Measurements from ENCODE around the gene USP32. TPM values are rescaled to one million over a fixed set of nuclear protein-coding genes. Genes with fewer than 3 reads are reported as not detected.

The USP32 gene
- total and polyA plus RNA-seq, 2 donors (not counting 1 experiment from before 2014, with no cell fraction given), result 7.7 to 48.8 TPM

GRCh38 chr17:60149691-60150582 lies 242.0 kb downstream of the USP32 start, which contains the start of gene CA4:
CA4 (plus strand) TSS chr17:60149973; CDS start chr17:60150035, 62 bp downstream.
- no peaks in the 10 kb centered on the region for H3K36me3 ChIP-seq (replicated peaks in 1 of 2; ENCODE audit: control extremely low read depth in 1 of 2, control insufficient read depth in 1 of 2, extremely low read depth in 1 of 2, insufficient read depth in 2 of 2, low read length in 1 of 2)
- 6% methylated on average over 74 of the region's 81 CpGs for WGBS (ENCODE audit: insufficient coverage)
- H3K79me2 ChIP-seq (ENCODE audit: control insufficient read depth, insufficient read depth, low read length), result no peaks in the 10 kb centered on the region
- no peak for TF ChIP-seq CTCF (IDR thresholded peaks at IDR 0.05)
- peak; percentile 36 for TF ChIP-seq EZH2 (IDR thresholded peaks at IDR 0.05; ENCODE audit: borderline replicate concordance, insufficient read depth, low read depth, low read length, poor library complexity, severe bottlenecking)
- peak within 1 kb of the TSS in 2 of 5 experiments; percentile 5 to 10 for H3K4me3 ChIP-seq (ENCODE audit: control extremely low read depth in 1 of 5, extremely low read depth in 1 of 5, insufficient read depth in 1 of 5, low read depth in 2 of 5, low read length in 4 of 5)
- peak within 1 kb of the TSS; percentile 84 for H3K4me3 Mint-ChIP-seq
- peaks cover 0 to 6% (median 0%) of the 10 kb centered on the region in 3 donors for H3K9me3 ChIP-seq (ENCODE audit: control extremely low read depth in 1 of 3, control insufficient read depth in 2 of 3, insufficient read depth in 1 of 3, low read length in 2 of 3)
- ChIA-PET POLR2A (interaction anchor here (0.7 kb wide), 1 partner anchor 70 kb away, joined by 7 read pairs; no protein-coding TSS in a partner anchor), CTCF (interaction anchor here (2.4 kb wide), 1 partner anchor 8 kb away, joined by 8 read pairs; no protein-coding TSS in a partner anchor)
- H4K20me1 ChIP-seq (ENCODE audit: control insufficient read depth, insufficient read depth, low read length, poor library complexity, severe bottlenecking), result no peaks in the 10 kb centered on the region
- no peak within 1 kb of the TSS for H3K27ac Mint-ChIP-seq
- no peaks in the 10 kb centered on the region for H3K9me3 Mint-ChIP-seq (ENCODE audit: insufficient read depth)
- H3K4me1 Mint-ChIP-seq, result peaks cover 18% of the 10 kb centered on the region
- ATAC-seq (ENCODE audit: low read depth), result no peak
- H2AFZ ChIP-seq (ENCODE audit: insufficient read depth, low read depth, low read length, poor library complexity, severe bottlenecking), result peak within 1 kb of the TSS; percentile 22
- H3K9ac ChIP-seq (ENCODE audit: low read length), result peak within 1 kb of the TSS; percentile 29
- H3K27me3 ChIP-seq (replicated peaks in 1 of 4; ENCODE audit: control extremely low read depth in 1 of 4, control insufficient read depth in 3 of 4, insufficient read depth in 4 of 4, low read length in 3 of 4), result peaks cover 0 to 76% (median 31%) of the 10 kb centered on the region in 4 experiments
- peaks cover 21 to 29% of the 10 kb centered on the region in 2 donors for H3K4me1 ChIP-seq (ENCODE audit: control insufficient read depth in 2 of 2, insufficient read depth in 2 of 2, low read length in 2 of 2)
- H3K4me2 ChIP-seq (replicated peaks; ENCODE audit: low read depth, low read length, poor library complexity, severe bottlenecking), result peak within 1 kb of the TSS; percentile 72
- no peak within 1 kb of the TSS for H3K27ac ChIP-seq (ENCODE audit: low read length in 2 of 2)
- intact Hi-C loops (cut with micrococcal nuclease), result no loop called here
- peaks cover 63% of the 10 kb centered on the region for H3K27me3 Mint-ChIP-seq
- DNase-seq, result no peak

GRCh38 chr17:60148373-60148772 lies 243.6 kb downstream of the USP32 start:
- Histone ChIP-seq H4K20me1 (ENCODE audit: control insufficient read depth, insufficient read depth, low read length, poor library complexity, severe bottlenecking) (no peaks in the 10 kb centered on the region), H3K36me3 (replicated peaks in 1 of 2; ENCODE audit: control extremely low read depth in 1 of 2, control insufficient read depth in 1 of 2, extremely low read depth in 1 of 2, insufficient read depth in 2 of 2, low read length in 1 of 2) (no peaks in the 10 kb centered on the region), H3K9me3 (ENCODE audit: control extremely low read depth in 1 of 3, control insufficient read depth in 2 of 3, insufficient read depth in 1 of 3, low read length in 2 of 3) (peaks cover 0 to 6% (median 0%) of the 10 kb centered on the region in 3 donors), H3K27me3 (replicated peaks in 1 of 4; ENCODE audit: control extremely low read depth in 1 of 4, control insufficient read depth in 3 of 4, insufficient read depth in 4 of 4, low read length in 3 of 4) (peaks cover 0 to 76% (median 33%) of the 10 kb centered on the region in 4 experiments), H3K4me3 (ENCODE audit: control extremely low read depth in 1 of 5, extremely low read depth in 1 of 5, insufficient read depth in 1 of 5, low read depth in 2 of 5, low read length in 4 of 5) (no peak overlapping the region), H3K9ac (ENCODE audit: low read length) (no peak overlapping the region), H2AFZ (ENCODE audit: insufficient read depth, low read depth, low read length, poor library complexity, severe bottlenecking) (no peak overlapping the region), H3K27ac (ENCODE audit: low read length in 2 of 2) (no peak overlapping the region), H3K79me2 (ENCODE audit: control insufficient read depth, insufficient read depth, low read length) (no peaks in the 10 kb centered on the region), H3K4me2 (replicated peaks; ENCODE audit: low read depth, low read length, poor library complexity, severe bottlenecking) (no peak overlapping the region), H3K4me1 (ENCODE audit: control insufficient read depth in 2 of 2, insufficient read depth in 2 of 2, low read length in 2 of 2) (peaks cover 23 to 30% of the 10 kb centered on the region in 2 donors)
- H3K4me3 Mint-ChIP-seq, result peak overlapping the region; percentile 26
- WGBS (ENCODE audit: insufficient coverage), result no CpG with 5 or more reads among the region's 2 CpGs
- ChIA-PET POLR2A (no interaction called here), CTCF (no interaction called here)
- H3K4me1 Mint-ChIP-seq, result peaks cover 27% of the 10 kb centered on the region
- no peak overlapping the region for H3K27ac Mint-ChIP-seq
- peaks cover 70% of the 10 kb centered on the region for H3K27me3 Mint-ChIP-seq
- H3K9me3 Mint-ChIP-seq (ENCODE audit: insufficient read depth), result no peaks in the 10 kb centered on the region
- intact Hi-C loops (cut with micrococcal nuclease), result no loop called here
- DNase-seq (no peak), ATAC-seq (ENCODE audit: low read depth) (no peak)
- no peak for TF ChIP-seq CTCF (IDR thresholded peaks at IDR 0.05)

Data from B cell (primary cell).